Esophagus squamous epithelium (tissue), 4 donors: ENCODE measurements around the gene GRIP1.

Source experiments
- CTCF ChIP-seq, 6 experiments: fragments of 450-650 bp in 4 of 6; fragments of 200-600 bp in 2 of 6; sonication (generic) in 2 of 6; IDR thresholded peaks; one replicate each; pipeline ENCODE4 v1.5.1; 2016 to 2019; ENCODE audit warnings: antibody characterized with exemption in 6 of 6, mild to moderate bottlenecking in 4 of 6, moderate library complexity in 4 of 6
- POLR2A ChIP-seq, 4 donors: fragments of 450-650 bp; IDR thresholded peaks; one replicate each; pipeline ENCODE4 v1.6.1; 2017; ENCODE audit warnings: antibody characterized with exemption in 4 of 4, mild to moderate bottlenecking in 4 of 4, moderate library complexity in 3 of 4

- TF ChIP-seq CTCF (IDR thresholded peaks at IDR 0.05) (no peak), POLR2A (IDR thresholded peaks at IDR 0.05) (no peak)
These were observed 31.7 kb downstream of the GRIP1 start for GRCh38 chr12:66647034-66647691.
